Fibroblast of lung (primary cell): Measurements from ENCODE around the gene PGM2L1. TPM values are rescaled to one million over a fixed set of nuclear protein-coding genes. Genes with fewer than 3 reads are reported as not detected.
"Not testable (repeated sequence)": the region's sequence is repeated elsewhere in the genome, so short reads cannot be mapped to it uniquely, and the experiment has no call there.

Experiments used
- DNase-seq, 2 donors: peaks; one replicate each; pipeline versions ENCODE4 v3.0.0 to v3.0.0-alpha.2; 2010; ENCODE audit warnings: low read depth in 2 of 2
- H2AFZ ChIP-seq: 2 replicates; pipeline ENCODE4 v1.5.1; 2012; ENCODE audit warnings: low read length, control low read depth, inconsistent platforms
- H3K27ac ChIP-seq: 2 replicates; pipeline ENCODE4 v1.5.1; 2011; ENCODE audit warnings: low read length, control low read depth; ENCODE audit not compliant: insufficient read depth
- H3K27me3 ChIP-seq: 2 replicates; pipeline ENCODE4 v1.5.1; 2011; ENCODE audit warnings: mild to moderate bottlenecking, low read length; ENCODE audit not compliant: control insufficient read depth, insufficient read depth
- H3K36me3 ChIP-seq: 2 replicates; pipeline ENCODE4 v1.5.1; 2011; ENCODE audit warnings: low read length; ENCODE audit not compliant: control insufficient read depth, insufficient read depth
- H3K4me1 ChIP-seq: 2 replicates; pipeline ENCODE4 v1.5.1; 2011; ENCODE audit warnings: low read length; ENCODE audit not compliant: control insufficient read depth, insufficient read depth; ENCODE audit errors: extremely low read depth
- H3K4me2 ChIP-seq: 2 replicates; pipeline ENCODE4 v1.5.1; 2011; ENCODE audit warnings: low read length, control low read depth; ENCODE audit not compliant: insufficient read depth; ENCODE audit errors: extremely low read depth
- H3K4me3 ChIP-seq, 4 experiments: fragments of 200-600 bp in 1 of 4; sonication (generic) in 1 of 4; replicated peaks in 1 of 4; 2 replicates each; pipeline ENCODE4 v1.5.1; 2011 to 2016; ENCODE audit warnings: low read length in 4 of 4, low read depth in 3 of 4, mild to moderate bottlenecking in 3 of 4, control low read depth in 2 of 4, inconsistent platforms in 1 of 4, mixed read lengths in 1 of 4; ENCODE audit not compliant: insufficient read depth in 1 of 4; ENCODE audit errors: control extremely low read depth in 1 of 4
- H3K79me2 ChIP-seq: 2 replicates; pipeline ENCODE4 v1.5.1; 2012; ENCODE audit warnings: mild to moderate bottlenecking, low read length, inconsistent platforms; ENCODE audit not compliant: control insufficient read depth, insufficient read depth
- H3K9ac ChIP-seq: 2 replicates; pipeline ENCODE4 v1.5.1; 2011; ENCODE audit warnings: mild to moderate bottlenecking, low read length, control low read depth; ENCODE audit not compliant: insufficient read depth
- H3K9me3 ChIP-seq: 2 replicates; pipeline ENCODE4 v1.5.1; 2012; ENCODE audit warnings: low read depth, low read length; ENCODE audit not compliant: control insufficient read depth, insufficient read depth
- H4K20me1 ChIP-seq: 2 replicates; pipeline ENCODE4 v1.5.1; 2011; ENCODE audit warnings: low read length; ENCODE audit not compliant: control insufficient read depth, insufficient read depth; ENCODE audit errors: extremely low read depth
- EZH2 ChIP-seq: IDR thresholded peaks from 2 replicates; pipeline ENCODE4 v1.5.1; 2012; ENCODE audit warnings: low read length, control low read depth, mild to moderate bottlenecking; ENCODE audit errors: missing control alignments
- polyA plus RNA-seq, 2 donors: library from polyadenylated mRNA; depleted of rRNA in 1 of 2; stranded (reverse) in 1 of 2; unstranded in 1 of 2; fragments of >200 nt; gene quantifications; 2 replicates each; pipeline ENCODE4 v1.2.1, GENCODE V29; 2011 to 2012; ENCODE audit warnings: missing spikeins in 1 of 2
- total RNA-seq: library from RNA; depleted of rRNA; stranded (reverse); fragments of >200 nt; gene quantifications from 2 replicates; pipeline ENCODE4 v1.2.1, GENCODE V29; 2014
- TF ChIP-seq, protein P1 (sequence below), 2 donors: IDR thresholded peaks in 1 of 2; conservative IDR thresholded peaks in 1 of 2; 1 replicate in 1 of 2; 2 replicates in 1 of 2; pipeline ENCODE4 v1.5.1; 2011 to 2012; ENCODE audit warnings: low read length in 2 of 2, control low read depth in 1 of 2, inconsistent platforms in 1 of 2, low read depth in 1 of 2, mild to moderate bottlenecking in 1 of 2

Gene PGM2L1
- total and polyA plus RNA-seq, 2 donors (not counting 1 experiment from before 2014, with no cell fraction given): 1.4 to 4.1 TPM

DNA sequence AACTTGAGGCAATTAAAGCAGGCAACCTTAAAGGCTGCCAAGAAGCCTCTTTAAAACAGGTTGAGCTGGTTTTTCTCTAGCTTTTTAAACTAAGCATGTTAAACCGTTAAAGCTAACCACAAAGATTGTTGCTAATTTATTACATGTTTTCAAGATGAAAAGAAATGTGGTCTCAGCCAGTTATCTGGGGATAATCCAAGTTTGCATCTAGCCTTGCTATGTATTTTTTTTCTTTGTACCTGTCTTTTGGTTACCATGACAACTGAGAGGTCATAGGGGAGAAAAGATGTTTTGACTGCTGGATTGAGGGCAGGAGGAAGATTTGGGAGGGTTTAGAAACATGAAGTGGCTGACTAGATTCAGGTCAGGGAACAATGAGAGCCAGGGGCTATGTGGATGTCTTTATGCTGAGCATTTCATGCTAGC lies 19.2 kb upstream of the PGM2L1 start:
- Histone ChIP-seq H3K4me1 (no peaks in the 10 kb centered on the region), H4K20me1 (no peaks in the 10 kb centered on the region), H3K9ac (no peak overlapping the region), H3K79me2 (no peaks in the 10 kb centered on the region), H3K4me3 (no peak overlapping the region), H2AFZ (no peak overlapping the region), H3K27me3 (no peaks in the 10 kb centered on the region), H3K9me3 (no peaks in the 10 kb centered on the region), H3K27ac (no peak overlapping the region), H3K4me2 (no peak overlapping the region), H3K36me3 (no peaks in the 10 kb centered on the region)
- peak in 1 of 2 donors; percentile 82 for DNase-seq
- TF ChIP-seq, protein P1, sequence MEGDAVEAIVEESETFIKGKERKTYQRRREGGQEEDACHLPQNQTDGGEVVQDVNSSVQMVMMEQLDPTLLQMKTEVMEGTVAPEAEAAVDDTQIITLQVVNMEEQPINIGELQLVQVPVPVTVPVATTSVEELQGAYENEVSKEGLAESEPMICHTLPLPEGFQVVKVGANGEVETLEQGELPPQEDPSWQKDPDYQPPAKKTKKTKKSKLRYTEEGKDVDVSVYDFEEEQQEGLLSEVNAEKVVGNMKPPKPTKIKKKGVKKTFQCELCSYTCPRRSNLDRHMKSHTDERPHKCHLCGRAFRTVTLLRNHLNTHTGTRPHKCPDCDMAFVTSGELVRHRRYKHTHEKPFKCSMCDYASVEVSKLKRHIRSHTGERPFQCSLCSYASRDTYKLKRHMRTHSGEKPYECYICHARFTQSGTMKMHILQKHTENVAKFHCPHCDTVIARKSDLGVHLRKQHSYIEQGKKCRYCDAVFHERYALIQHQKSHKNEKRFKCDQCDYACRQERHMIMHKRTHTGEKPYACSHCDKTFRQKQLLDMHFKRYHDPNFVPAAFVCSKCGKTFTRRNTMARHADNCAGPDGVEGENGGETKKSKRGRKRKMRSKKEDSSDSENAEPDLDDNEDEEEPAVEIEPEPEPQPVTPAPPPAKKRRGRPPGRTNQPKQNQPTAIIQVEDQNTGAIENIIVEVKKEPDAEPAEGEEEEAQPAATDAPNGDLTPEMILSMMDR (conservative IDR thresholded peaks at IDR 0.05 in 1 of 2, IDR thresholded peaks at IDR 0.05 in 1 of 2; ENCODE audit: low read depth in 1 of 2, low read length in 2 of 2): no peak

DNA sequence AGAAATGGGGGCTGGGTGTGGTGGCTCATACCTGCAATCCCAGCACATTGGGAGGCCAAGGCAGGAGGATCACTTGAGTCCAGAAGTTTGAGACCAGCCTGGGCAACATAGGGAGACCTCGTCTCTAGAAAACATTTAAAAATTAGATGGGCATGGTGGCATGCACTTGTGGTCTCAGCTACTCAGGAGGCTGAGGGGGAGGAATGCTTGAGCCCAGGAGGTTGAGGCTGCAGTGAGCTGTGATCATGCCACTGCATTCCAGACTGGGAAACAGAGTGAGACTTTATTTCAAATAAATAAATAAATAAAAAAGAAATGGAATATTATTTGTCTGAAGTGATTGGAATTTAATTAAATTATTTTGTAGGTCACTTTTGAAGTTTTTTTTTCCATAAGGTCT lies 18.7 kb upstream of the PGM2L1 start:
- not testable (repeated sequence) for H3K4me1 ChIP-seq, H3K9ac ChIP-seq, H3K27me3 ChIP-seq, H3K9me3 ChIP-seq, H3K4me2 ChIP-seq, H3K27ac ChIP-seq, H2AFZ ChIP-seq, H3K36me3 ChIP-seq, H3K4me3 ChIP-seq, H4K20me1 ChIP-seq, H3K79me2 ChIP-seq
- peak in 1 of 2 donors; percentile 59 for DNase-seq

DNA sequence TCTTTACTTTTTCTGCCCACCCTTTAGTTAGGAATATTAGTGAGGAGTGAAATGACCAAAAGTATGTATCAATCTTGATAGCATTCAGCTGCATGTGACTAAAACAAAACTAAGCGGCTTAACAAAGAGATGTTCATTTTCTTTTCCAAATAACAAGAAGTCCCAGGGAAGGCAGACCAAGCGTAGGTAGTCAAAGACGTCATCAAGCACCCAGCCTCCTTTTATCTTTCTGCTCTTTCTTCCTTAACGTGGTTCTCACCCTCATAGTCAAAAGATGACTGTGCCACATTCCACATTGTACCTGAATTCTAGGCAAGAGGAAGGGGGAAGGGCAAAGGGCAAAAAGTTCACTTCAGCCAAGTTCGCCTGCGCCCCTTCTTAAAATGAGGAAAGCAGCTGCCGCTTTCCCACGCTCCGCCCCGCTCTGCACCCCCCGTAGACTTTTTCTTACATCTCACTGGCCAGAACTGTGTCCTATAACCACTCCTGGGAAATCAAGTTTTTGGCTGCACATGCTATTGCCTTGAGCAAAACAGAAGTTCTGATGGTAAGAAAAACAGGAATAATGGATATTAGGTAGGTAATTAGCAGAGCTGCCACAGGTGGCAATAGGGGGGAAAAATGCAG lies 14.6 kb upstream of the PGM2L1 start:
- no peaks in the 10 kb centered on the region for H3K4me1 ChIP-seq
- H3K27me3 ChIP-seq: no peaks in the 10 kb centered on the region
- H4K20me1 ChIP-seq: no peaks in the 10 kb centered on the region
- no peaks in the 10 kb centered on the region for H3K79me2 ChIP-seq
- no peak for DNase-seq
- H2AFZ ChIP-seq: no peak overlapping the region
- H3K36me3 ChIP-seq: no peaks in the 10 kb centered on the region
- TF ChIP-seq, protein P1 (conservative IDR thresholded peaks at IDR 0.05 in 1 of 2, IDR thresholded peaks at IDR 0.05 in 1 of 2; ENCODE audit: low read depth in 1 of 2, low read length in 2 of 2): no peak
- no peak for TF ChIP-seq EZH2
- no peak overlapping the region for H3K4me3 ChIP-seq
- no peak overlapping the region for H3K9ac ChIP-seq
- H3K27ac ChIP-seq: no peak overlapping the region
- H3K9me3 ChIP-seq: no peaks in the 10 kb centered on the region
- H3K4me2 ChIP-seq: no peak overlapping the region
